GM23338 (cell line): Measurements from ENCODE around the gene MIAT. TPM values are rescaled to one million over a fixed set of nuclear protein-coding genes. Genes with fewer than 3 reads are reported as not detected.

ENCODE experiments used
- ATAC-seq: fragments of 200-7000 bp; cut with Tn5 transposase; 3 replicates; pipeline ENCODE4 v1.9.1; 2020
- DNase-seq: peaks from one replicate; pipeline ENCODE4 v3.0.0-alpha.2; 2015; ENCODE audit warnings: low spot score
- H2AFZ ChIP-seq: fragments of 200-600 bp; sonication (generic); 2 replicates; pipeline ENCODE4 v1.8.0; 2016; ENCODE audit warnings: antibody characterized with exemption, mild to moderate bottlenecking, moderate library complexity
- H3F3A ChIP-seq: fragments of 200-600 bp; sonication (generic); replicated peaks from 2 replicates; pipeline ENCODE4 v1.8.0; 2017; ENCODE audit warnings: antibody characterized with exemption, mixed run types, low read depth
- H3K27ac ChIP-seq: fragments of 200-600 bp; sonication (generic); 2 replicates; pipeline ENCODE4 v1.6.1; 2016; ENCODE audit warnings: low read depth
- H3K27me3 ChIP-seq: fragments of 200-600 bp; sonication (generic); 2 replicates; pipeline ENCODE4 v1.8.0; 2016; ENCODE audit warnings: mild to moderate bottlenecking, mixed run types, moderate library complexity; ENCODE audit not compliant: insufficient read depth
- H3K36me3 ChIP-seq: fragments of 200-600 bp; sonication (generic); 2 replicates; pipeline ENCODE4 v1.8.0; 2016; ENCODE audit warnings: mild to moderate bottlenecking; ENCODE audit not compliant: insufficient read depth
- H3K4me1 ChIP-seq: fragments of 200-600 bp; sonication (generic); 2 replicates; pipeline ENCODE4 v1.8.0; 2016; ENCODE audit warnings: mild to moderate bottlenecking, moderate library complexity; ENCODE audit not compliant: insufficient read depth
- H3K4me2 ChIP-seq: fragments of 200-600 bp; sonication (generic); 2 replicates; pipeline ENCODE4 v1.7.1; 2017; ENCODE audit warnings: mixed run types
- H3K4me3 ChIP-seq: fragments of 200-600 bp; sonication (generic); 2 replicates; pipeline ENCODE4 v1.6.1; 2016; ENCODE audit warnings: mixed run types
- H3K79me2 ChIP-seq: fragments of 200-600 bp; sonication (generic); replicated peaks from 2 replicates; pipeline ENCODE4 v1.8.0; 2017; ENCODE audit warnings: mild to moderate bottlenecking; ENCODE audit not compliant: insufficient read depth
- H3K9me2 ChIP-seq: fragments of 200-600 bp; sonication (generic); 2 replicates; pipeline ENCODE4 v1.8.0; 2017; ENCODE audit not compliant: insufficient read depth
- H4K20me1 ChIP-seq: fragments of 200-600 bp; sonication (generic); replicated peaks from 2 replicates; pipeline ENCODE4 v1.8.0; 2017; ENCODE audit warnings: mild to moderate bottlenecking; ENCODE audit not compliant: insufficient read depth
- H3K27ac Mint-ChIP-seq: 2 replicates; pipeline ENCODE4 v1.8.0; 2020; ENCODE audit warnings: inconsistent platforms, mild to moderate bottlenecking, moderate library complexity, mixed read lengths
- H3K27me3 Mint-ChIP-seq: 3 replicates; pipeline ENCODE4 v1.8.0; 2022; ENCODE audit warnings: low read depth, mild to moderate bottlenecking, moderate library complexity, mixed read lengths, inconsistent platforms; ENCODE audit not compliant: insufficient read depth, poor library complexity
- H3K36me3 Mint-ChIP-seq: 3 replicates; pipeline ENCODE4 v1.8.0; 2021; ENCODE audit warnings: low read depth, mild to moderate bottlenecking, inconsistent platforms, moderate library complexity, mixed read lengths
- H3K4me1 Mint-ChIP-seq: 3 replicates; pipeline ENCODE4 v1.8.0; 2020; ENCODE audit warnings: mild to moderate bottlenecking, inconsistent platforms, mixed read lengths
- H3K4me3 Mint-ChIP-seq: 3 replicates; pipeline ENCODE4 v1.8.0; 2021; ENCODE audit warnings: moderate library complexity, mild to moderate bottlenecking, inconsistent platforms, mixed read lengths
- H3K9me3 Mint-ChIP-seq: 3 replicates; pipeline ENCODE4 v1.8.0; 2020; ENCODE audit warnings: moderate library complexity, mild to moderate bottlenecking, inconsistent platforms, mixed read lengths
- CREB1 ChIP-seq: fragments of 250-450 bp; sonication (Bioruptor Pico); IDR thresholded peaks from 2 replicates; pipeline ENCODE4 v1.5.0; 2020; ENCODE audit warnings: low read depth, mild to moderate bottlenecking, moderate library complexity
- EZH2 ChIP-seq: fragments of 200-600 bp; sonication (generic); IDR thresholded peaks from one replicate; pipeline ENCODE4 v1.8.0; 2017; ENCODE audit warnings: antibody characterized with exemption, mild to moderate bottlenecking, low read depth; ENCODE audit not compliant: unreplicated experiment
- JUNB ChIP-seq: IDR thresholded peaks from one replicate; pipeline ENCODE4 v1.6.1; 2016; ENCODE audit warnings: antibody characterized with exemption; ENCODE audit not compliant: unreplicated experiment
- STAT1 ChIP-seq: IDR thresholded peaks from one replicate; pipeline ENCODE4 v1.6.1; 2016; ENCODE audit warnings: antibody characterized with exemption; ENCODE audit not compliant: unreplicated experiment
- ZNF114 ChIP-seq: fragments of 250-450 bp; sonication (Bioruptor Pico); IDR thresholded peaks from 2 replicates; pipeline ENCODE4 v1.5.0; 2020; ENCODE audit warnings: mild to moderate bottlenecking, moderate library complexity
- ZNF331 ChIP-seq: fragments of 250-450 bp; sonication (Bioruptor Pico); IDR thresholded peaks from 2 replicates; pipeline ENCODE4 v1.5.0; 2020; ENCODE audit warnings: low read depth, mild to moderate bottlenecking, moderate library complexity
- ZNF462 ChIP-seq: fragments of 250-450 bp; sonication (Bioruptor Pico); IDR thresholded peaks from 2 replicates; pipeline ENCODE4 v1.5.0; 2020; ENCODE audit warnings: mild to moderate bottlenecking, moderate library complexity
- polyA plus RNA-seq: library from polyadenylated mRNA; unstranded; fragments of >200 nt; fragmentation: Nextera tagmentation; extraction: Ambion mirVana; gene quantifications from 2 replicates; pipeline ENCODE4 v1.2.1, GENCODE V29; 2016
- total RNA-seq: library from RNA; depleted of rRNA; stranded (reverse); fragments of >200 nt; shearing (Covaris generic); gene quantifications from 2 replicates; pipeline ENCODE4 v1.2.3, GENCODE V29; 2014

Gene MIAT
- total and polyA plus RNA-seq, 2 experiments from 2014 or later = 10.0 to 63.6 TPM

- DNase-seq (peak; percentile 90), ATAC-seq (peak; percentile 78)
- peaks cover 25% of the 10 kb centered on the region for H3K4me1 ChIP-seq
- 0 out of 2 replicates have a peak overlapping the region, but pooled peaks have one; percentile 52 for H2AFZ ChIP-seq
- no peaks in the 10 kb centered on the region for H3K36me3 ChIP-seq
- H3K27me3 ChIP-seq = no peaks in the 10 kb centered on the region
- peak overlapping the region; percentile 88; the same call in 1 of the 2 replicates for H3K27ac ChIP-seq
- H3K27me3 Mint-ChIP-seq = peaks cover 20% of the 10 kb centered on the region
- H3K4me3 ChIP-seq = no peak overlapping the region; the same call in 1 of the 2 replicates
- H3K4me3 Mint-ChIP-seq = no peak overlapping the region
- H3K36me3 Mint-ChIP-seq = peaks cover 18% of the 10 kb centered on the region
- peaks cover 7% of the 10 kb centered on the region; the same call in 1 of the 2 replicates for H3K9me2 ChIP-seq
- peaks cover 30% of the 10 kb centered on the region for H3K4me1 Mint-ChIP-seq
- peaks cover 22% of the 10 kb centered on the region for H3F3A ChIP-seq
- peak overlapping the region; percentile 52; the same call in 1 of the 2 replicates for H3K4me2 ChIP-seq
- no peak for TF ChIP-seq JUNB
- no peak for TF ChIP-seq STAT1
- no peak for TF ChIP-seq ZNF114 (CRISPR knock-in tag)
- TF ChIP-seq ZNF462 (CRISPR knock-in tag) = peak; percentile 93
- TF ChIP-seq ZNF331 (CRISPR knock-in tag) = no peak
- no peak for TF ChIP-seq CREB1 (CRISPR knock-in tag)
- no peak for TF ChIP-seq EZH2
- H4K20me1 ChIP-seq = no peaks in the 10 kb centered on the region
- H3K9me3 Mint-ChIP-seq = no peaks in the 10 kb centered on the region
- peak overlapping the region; percentile 66 for H3K27ac Mint-ChIP-seq
- H3K79me2 ChIP-seq = 0 out of 2 replicates have a peak, but pooled peaks cover 4% of the 10 kb centered on the region
These were observed 24.0 kb downstream of the MIAT start for GRCh38 chr22:26681395-26681821.
